Activated CD4-positive, alpha-beta T cell treated with anti-CD3 and anti-CD28 coated beads for 48 hours (primary cell): ENCODE measurements around the gene DPF1.

Experiments used
- DNase-seq: peaks from one replicate; pipeline ENCODE4 v3.0.0-alpha.2; 2020

Gene DPF1

DNA sequence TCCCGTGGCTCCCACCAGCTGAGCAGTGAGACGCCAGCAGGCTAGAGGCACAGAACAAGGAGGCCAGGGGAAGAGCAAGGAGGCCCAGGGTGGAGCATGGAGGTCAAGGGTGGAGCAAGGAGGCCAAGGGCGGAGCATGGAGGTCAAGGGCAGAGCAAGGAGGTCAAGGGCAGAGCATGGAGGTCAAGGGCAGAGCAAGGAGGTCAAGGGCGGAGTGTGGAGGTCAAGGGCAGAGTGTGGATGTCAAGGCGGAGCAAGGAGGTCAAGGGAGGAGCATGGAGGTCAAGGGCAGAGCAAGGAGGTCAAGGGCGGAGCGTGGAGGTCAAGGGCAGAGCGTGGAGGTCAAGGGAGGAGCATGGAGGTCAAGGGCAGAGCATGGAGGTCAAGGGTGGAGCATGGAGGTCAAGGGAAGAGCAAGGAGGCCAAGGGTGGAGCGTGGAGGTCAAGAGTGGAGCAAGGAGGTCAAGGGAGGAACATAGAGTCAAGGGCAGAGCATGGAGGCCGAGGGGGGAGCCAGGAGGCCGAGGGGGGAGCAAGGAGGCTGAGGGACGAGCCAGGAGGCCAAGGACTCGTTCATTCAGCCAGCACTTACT, 27.7 kb downstream of the DPF1 start:
- DNase-seq = no peak

DNA sequence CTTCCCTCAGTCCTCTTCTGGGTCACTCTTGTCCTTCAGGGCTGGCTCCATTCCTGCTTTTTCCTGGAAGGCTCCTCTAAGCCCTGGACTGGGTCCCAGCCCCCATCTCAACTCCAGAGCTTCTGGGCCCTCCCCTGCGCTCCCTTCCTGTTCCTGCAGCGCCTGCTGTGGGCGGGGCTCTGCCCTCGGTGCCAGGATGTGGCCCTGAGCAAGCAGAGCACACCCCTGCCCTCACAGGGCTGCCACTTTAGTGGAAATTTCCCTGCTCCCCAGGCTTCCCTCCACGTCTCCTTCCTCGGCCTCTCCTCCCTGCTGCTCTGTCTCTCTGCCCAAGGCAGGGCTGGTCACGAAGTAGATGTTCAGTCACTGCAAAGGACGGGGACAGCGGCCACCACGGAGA, 28.8 kb downstream of the DPF1 start:
- DNase-seq = no peak

DNA sequence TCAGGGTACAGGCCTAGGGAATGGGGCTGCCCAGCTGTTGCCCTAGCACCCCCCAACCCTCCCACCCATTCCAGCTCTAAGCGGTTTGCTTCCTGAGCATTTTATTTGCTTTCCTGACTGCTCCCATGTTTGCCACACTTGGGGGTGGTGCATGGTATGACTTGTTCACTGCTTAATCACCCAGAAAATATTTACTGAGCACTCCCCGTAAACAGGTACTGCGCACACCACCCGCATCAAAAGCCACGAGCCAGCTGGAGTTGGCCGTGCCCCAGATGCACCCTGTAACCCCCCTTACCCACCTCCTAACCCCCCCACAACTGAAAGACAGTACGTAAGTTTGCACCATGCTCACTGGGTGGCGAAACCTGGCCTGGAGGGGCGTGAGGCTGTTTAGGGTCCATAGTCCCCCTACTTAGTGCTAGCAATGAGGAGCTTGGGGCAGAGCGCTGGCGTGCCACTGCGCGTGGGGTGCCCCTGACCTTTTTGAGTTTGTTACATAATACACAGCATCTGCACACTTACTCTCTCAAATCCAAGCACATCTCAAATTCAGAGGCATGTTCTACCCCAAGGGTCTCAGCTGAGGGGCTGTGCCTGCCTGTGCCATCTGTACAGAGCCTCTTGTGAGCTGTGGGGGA, 29.8 kb downstream of the DPF1 start:
- DNase-seq = no peak

DNA sequence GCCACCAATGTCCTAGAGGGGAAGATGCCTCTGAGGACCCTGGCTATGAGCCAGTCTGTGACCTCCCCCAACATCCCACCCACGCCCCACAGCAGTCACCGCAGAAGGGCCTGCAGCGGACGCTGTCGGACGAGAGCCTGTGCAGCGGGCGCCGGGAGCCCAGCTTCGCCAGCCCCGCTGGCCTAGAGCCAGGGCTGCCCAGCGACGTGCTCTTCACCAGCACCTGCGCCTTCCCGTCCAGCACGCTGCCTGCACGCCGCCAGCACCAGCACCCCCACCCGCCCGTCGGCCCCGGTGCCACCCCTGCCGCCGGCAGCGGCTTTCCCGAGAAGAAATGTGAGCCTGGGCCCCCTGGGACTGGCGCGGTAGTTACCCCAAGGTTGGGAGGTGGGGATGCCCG, 30.6 kb downstream of the DPF1 start:
- DNase-seq = no peak

DNA sequence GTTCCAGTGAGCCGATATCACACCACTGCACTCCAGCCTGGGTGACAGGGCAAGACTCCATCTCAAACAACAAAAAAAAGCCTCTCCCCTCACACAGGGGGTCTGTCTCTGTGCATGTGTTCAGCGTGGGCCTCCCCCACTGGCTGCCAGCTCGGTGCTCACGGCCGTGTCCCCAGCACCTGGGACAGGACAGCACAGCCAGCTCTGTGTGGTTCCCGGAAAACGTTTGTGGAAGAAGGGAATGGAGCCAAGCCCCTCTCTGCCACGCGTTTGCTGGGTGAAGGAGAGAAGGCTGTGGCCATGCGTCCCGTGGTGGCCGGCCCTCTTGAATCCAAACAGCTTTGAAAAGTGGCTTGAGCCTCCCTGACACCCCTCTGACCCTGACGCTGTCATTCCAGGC, 32.3 kb downstream of the DPF1 start:
- DNase-seq = no peak

DNA sequence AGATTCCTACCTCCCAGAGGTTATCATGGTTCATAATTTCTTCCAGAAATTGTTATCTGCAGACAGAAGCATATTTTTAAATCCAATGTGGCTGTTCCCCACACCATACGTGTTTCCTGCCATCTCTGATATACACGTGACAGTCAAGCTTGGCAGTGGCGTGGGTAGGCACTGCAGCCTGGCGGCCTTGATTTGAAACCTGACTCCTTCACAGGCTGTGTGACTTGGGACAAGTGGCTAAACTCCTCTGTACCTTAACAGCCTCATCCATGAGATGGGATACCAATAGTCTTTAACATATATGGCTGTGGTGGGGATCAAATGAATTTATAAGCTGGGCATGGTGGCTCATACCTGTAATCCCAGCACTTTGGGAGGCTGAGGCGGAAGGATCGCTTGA, 33.2 kb downstream of the DPF1 start:
- DNase-seq = no peak

DNA sequence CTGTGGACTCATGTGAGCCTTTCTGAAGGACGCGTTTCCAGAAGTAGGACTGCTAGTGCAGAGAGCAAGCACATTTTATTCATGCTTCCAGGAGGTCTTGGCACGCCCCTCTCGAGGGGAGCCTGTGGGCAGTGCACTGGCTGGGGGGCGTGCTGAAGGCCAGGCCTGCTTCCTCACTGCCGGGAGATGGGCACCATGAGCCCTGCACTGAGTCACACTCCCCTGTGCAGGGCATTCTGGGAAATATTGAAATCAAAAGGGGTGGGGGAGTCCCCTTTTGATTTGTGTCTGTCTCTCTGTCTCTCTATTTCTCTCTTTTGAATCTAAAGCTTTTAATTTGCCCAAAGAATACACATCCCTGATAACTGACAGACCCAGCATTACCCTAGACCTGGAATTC, 34.0 kb downstream of the DPF1 start:
- peak; percentile 28 for DNase-seq

DNA sequence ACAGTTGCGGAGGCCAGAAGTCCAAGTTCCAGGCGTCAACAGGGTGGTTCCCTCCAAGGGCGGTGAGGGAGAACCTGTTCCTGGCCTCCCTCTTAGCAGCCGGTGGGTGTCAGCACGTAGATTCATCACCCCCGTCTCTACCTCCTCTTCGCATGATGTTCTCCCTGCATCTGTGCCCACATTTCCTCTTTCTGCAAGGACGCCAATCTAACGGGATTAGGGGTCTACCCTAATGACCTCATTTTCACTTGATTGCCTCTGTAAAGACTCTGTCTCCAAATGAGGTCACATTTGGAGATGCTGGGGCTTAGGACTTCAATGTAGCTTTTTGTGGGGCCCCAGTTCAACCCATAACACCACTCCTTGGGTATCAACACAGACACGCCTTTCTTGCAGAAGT, 38.5 kb downstream of the DPF1 start:
- DNase-seq = no peak

DNA sequence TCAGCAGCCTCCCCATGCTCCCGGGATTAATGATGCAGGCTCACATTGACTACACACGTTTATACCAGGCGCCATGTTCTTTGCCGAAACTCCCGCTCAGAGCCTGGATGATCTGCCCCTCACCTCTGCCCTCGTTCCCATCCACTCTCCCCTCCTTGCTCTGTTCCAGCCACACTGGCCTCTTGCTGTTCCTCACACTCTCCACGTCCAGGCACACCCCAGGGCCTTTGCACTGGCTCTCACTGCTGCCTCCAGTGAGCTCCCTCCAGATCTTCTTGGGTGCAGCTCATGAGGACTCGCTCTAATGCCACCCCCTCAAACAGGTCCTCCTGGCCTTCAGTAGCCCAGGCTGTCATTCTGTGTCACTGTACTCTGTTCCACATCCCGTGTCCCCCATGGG, 39.2 kb downstream of the DPF1 start:
- no peak for DNase-seq

DNA sequence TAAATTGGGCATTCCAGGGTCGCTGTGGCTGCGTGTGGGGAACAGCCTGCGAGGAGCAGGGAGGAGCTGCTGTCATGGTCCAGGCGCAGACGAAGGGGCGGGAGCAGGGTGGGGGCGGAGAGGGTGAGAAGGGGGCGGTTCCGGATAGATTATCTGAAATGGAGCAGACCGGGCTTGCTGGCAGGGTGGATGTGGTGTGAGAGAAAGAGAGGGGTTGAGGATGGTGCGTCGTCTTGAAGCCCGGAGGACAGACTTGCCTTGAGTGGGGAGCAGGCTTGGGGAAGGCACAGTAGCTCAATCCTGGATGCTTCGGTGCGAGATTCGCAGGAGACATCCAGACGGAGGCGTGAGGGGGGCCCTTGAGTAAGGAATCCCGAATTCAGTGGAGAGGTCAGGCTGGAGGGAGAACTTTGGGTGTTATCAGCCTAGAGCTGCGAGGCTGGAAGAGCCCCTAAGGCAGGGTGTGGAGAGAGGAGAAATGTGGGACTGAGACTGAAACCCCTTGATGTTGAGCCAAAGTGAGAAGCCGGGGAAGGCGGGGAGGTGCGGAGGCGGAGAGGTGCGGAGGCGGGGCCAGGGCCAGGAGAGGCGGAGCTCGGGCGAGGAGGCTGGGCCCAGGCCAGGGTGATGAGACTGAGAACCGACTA, 40.6 kb downstream of the DPF1 start:
- no peak for DNase-seq

DNA sequence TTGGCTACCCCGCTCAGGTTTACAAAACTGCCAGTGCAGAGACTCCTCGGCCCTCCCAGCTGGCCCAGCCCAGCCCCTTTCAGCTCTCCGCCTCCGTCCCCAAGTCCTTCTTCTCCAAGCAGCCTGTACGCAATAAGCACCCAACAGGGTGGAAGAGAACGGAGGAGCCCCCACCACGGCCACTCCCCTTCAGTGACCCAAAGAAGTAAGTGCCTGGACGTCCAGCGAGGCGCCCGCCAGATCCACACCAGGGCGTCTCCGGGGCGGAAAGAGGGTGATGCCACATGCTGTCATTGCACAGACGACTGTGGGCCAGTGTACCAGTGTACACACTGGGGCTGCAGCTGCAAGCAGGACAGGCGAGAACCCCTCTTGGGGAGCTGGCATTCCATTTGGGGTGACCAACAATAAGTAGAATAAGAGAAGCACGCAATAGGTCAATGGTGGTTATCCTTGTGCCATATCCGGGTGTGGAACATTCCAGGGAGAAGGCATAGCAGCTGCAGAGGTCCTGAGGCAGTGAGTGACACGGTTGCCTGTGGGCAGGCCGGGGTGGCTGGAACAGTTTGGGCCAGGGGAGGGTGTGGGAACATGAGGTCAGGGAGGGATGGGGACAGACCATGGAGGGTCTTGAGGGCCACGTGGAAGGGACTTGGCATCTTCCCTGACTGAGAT, 41.3 kb downstream of the DPF1 start:
- no peak for DNase-seq

DNA sequence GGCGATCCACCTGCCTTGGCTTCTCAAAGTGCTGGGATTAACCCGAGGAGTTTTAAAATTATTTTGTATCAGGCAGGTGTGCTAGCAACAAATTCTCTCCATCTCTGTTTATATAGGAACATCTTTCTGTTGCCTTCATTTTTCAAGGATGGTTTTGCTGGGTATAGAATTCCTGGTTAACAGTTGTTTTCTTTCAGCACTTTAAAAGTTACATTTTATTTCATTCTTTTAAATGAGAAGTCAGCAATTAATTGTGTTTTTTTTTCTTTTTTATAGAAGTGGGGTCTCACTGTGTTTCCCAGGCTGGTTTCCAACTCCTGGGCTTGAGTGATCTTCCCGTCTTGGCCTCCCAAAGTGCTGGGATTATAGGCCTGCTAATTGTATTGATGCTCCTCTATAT, 44.0 kb downstream of the DPF1 start:
- DNase-seq = no peak

DNA sequence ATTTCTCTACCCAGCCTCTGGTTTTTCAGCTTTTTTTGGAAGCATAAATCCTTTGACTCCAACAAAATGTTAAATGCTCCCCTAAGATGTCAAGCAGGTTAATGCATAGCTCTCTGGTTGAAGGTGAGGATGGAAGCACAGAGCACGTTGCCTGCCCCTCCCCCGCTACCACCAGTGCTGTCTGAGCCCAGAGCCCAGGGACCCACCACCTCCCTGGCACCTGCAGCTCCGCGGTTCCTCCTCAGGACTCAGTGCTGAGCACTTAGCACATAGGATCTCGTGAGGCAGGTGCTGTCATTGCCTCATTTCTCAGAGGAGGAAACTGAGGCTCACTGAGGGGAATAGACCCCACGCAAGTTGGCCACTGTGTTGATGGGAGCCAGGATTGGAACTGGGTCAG, 48.6 kb downstream of the DPF1 start:
- no peak for DNase-seq

DNA sequence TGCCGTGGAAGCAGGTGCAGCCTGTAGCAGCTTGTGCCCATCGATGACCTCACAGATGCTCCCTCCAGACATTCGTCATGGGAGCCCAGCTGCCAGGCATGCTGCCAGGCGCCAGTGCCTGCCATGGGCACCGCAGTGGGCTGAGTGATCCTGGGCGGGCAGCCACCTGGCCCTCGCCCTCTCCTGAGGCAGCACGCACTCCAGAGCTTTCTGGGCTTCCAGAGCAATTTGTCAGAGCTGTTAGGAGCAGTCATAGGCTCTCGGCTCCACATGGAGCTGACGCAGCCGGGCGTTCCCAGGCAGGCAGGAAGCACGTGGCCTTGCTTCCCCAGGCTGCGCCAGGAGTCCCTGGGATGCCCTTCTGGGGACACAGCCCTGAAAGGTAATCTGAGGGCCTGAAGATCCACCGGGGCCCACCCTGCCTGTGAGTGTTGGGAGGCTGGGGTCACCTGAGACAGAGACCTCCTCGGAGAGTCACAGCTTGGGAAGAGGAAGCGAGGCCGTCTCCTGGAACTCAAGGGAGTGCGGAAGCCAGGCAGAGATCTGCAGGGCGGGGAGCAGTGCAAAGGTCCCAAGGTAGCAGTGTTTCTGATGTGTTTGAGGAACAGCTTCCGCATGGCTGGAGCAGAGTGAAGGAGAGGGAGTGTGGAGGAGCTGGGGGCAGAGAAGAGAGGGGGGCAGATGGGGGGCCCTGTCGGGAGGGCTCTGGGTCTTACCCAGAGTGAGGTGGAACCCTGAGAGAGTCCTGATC, 50.6 kb downstream of the DPF1 start:
- no peak for DNase-seq

DNA sequence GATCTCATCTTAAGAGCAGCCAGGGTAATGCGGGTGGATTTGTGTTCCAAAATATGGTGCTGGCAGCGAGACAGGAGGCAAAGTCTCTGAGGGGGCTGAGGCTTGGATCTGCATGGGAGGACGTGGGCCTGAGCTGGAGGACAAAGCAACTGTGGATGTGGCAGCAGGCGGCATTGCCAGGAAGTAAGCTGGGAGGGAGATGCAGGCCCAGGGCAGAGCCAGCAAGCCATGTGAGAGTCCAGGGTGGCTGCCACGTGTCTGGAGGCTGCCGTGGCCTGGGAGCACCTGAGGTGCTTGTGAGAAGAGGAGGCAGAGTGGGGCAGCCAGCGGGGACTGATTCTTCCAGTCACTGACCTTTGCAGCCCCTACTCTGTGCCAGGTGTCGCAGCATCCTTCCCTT, 52.0 kb downstream of the DPF1 start:
- DNase-seq = no peak

DNA sequence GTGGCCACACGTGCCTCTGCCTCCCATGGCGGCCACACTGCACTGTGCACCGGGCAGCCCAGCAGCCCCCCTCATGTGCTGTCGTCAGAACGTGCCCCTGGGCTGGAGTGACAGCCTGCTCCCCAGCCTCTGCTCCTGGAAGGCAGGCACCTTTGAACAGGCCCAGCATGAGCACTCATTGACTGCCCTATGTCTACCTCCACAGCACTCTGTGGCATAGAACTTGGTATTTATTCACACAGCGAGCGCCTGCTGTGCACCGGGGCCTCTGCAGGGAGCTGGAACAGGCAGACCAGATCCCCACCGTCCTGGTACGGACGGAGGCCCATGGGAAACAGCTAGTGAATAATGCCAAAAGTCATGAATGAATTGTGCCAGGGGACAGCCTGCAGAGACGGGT, 53.7 kb downstream of the DPF1 start:
- no peak for DNase-seq

DNA sequence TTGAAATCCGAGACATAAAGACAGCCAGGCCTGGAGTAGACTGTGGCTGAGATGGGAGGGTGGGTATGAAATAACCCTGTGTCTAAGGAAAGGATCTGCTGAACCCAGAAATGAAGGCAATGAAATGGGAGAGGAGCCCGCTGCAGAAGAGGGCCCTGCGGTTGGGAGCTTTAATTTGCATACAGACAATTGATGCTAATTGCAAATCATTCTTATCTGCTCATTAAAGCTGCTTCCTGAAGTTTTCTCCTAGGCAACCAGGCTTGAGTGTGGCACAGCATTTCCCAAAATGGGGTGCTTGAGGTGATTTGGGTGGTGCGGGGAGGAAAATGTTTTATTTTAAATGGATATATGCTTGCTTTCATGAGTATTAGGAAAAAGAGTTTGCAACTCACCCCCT, 55.4 kb downstream of the DPF1 start:
- no peak for DNase-seq

DNA sequence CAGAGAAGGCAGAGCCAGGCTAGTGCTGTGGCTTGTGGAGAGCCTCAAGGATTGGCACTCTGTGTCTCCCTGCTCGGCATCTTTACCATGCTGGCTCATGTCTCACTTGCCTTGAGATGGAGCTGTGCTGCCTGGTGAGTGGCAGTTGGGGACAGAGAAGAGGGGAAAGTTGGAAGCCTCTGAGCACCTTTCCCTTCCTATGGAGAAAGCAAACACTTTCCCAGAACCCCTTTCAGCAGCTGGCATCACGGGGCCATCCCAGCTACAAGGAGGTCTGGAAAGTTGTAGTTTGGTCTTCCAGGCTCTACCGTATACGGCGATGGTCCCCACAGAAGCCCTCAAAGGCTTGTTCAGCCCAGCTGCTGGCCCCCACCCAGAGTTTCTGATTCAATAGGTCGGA, 58.7 kb downstream of the DPF1 start:
- no peak for DNase-seq

DNA sequence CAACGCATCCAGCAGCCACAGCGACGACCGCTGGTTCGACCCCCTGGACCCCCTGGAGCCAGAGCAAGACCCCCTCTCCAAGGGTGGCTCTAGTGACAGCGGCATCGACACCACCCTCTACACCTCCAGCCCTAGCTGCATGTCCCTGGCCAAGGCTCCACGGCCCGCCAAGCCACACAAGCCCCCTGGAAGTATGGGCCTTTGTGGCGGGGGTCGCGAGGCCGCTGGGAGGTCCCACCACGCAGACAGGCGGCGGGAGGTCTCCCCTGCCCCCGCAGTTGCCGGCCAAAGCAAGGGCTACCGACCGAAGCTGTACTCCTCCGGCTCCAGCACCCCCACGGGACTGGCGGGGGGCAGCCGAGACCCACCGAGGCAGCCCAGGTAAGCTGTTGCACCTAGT, 59.5 kb downstream of the DPF1 start:
- no peak for DNase-seq

DNA sequence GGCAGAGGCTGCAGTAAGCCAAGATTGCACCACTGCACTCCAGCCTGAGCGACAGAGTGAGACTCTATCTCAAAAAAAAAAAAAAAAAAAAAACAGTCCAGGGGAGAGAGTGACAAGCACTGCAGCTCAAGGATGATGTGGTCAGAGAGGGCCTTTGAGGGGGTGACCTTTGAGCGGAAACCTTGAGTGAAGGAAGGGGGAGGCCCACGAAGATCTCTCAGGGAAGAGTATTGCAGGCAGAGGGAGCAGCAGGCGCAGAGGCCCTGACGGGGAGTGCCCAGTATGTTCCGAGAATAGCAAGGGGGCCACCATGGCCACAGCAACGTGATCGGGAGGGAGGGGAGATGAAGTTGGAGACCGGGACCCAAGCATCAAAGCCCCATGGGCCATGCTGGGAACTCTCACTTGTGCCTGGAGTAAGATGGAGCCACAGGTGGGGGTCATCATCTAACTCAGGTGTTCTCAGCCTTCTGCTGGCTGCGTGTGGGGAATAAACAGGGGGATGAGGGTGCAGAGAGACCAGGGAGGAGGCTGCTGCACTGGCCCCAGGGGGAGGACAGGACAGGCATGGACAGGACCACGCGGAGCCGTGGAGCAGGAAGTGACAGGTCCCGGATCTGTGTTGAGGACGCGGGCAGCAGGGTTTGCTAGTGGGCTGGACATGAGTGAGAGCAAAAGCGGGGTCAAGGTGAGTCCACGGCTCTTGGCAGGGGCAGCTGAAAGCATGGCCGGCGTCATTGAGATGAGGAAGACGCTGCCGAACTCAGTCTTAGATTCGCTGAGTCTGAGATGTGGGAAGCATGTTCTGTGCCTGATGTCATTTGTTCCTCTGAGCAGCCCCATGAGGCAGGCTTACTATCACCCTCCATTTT, 60.4 kb downstream of the DPF1 start:
- DNase-seq = no peak

DNA sequence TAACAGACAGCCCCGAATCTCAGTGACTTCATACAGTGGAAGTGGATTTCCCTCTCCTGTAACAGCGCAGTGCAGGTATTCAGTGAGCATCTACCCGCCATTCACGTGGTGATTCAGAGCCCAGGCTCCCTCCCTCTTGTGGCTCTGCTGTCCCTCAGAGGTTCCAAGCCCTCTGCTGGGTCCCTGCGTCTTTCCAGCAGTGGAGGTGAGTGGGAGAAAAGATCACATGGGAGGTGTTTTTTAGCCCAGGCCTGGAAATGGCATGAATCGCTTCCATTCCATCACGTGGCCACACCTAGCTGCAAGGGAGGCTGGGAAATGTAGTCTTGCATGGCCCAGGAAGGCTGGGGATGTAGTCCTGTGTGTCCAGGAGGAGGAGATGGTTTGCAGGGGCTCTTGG, 61.4 kb downstream of the DPF1 start:
- no peak for DNase-seq

DNA sequence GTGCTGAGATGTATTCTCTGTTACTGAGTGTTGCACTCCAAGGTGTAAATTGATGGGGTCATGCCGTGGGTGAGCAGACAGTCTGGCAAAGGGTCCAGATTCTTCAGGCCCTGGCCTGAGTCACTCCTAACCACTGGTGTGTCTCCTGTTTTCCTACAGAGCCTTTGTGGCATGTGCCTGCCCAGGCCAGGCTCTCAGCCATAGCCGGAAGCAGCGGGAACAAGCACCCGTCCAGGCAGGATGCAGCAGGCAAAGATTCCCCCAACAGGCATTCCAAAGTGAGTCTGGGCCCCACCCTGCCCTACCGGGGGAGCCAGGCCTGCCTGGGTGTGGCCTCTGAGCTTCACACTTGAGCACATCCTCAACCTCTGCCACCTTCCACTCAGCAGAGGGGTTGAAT, 61.9 kb downstream of the DPF1 start:
- no peak for DNase-seq
